ENCODE data around the gene RBL2.
"Not testable (repeated sequence)": the region's sequence is repeated elsewhere in the genome, so short reads cannot be mapped to it uniquely, and the experiment has no call there.

RBL2 gene

GRCh38 chr16:53417011-53417410, 17.3 kb upstream of the RBL2 start:
- no peak for DNase-seq (ENCODE audit: extremely low read depth, low read depth)
- no peak overlapping the region for H3K4me3 ChIP-seq (replicated peaks; ENCODE audit: low read depth, low read length)
- no peak for TF ChIP-seq CTCF (IDR thresholded peaks at IDR 0.05; ENCODE audit: low read depth, low read length, missing control alignments)

- TF ChIP-seq CTCF (IDR thresholded peaks at IDR 0.05; ENCODE audit: low read depth, low read length, missing control alignments) = no peak
- DNase-seq (ENCODE audit: extremely low read depth, low read depth) = no peak
- H3K4me3 ChIP-seq (replicated peaks; ENCODE audit: low read depth, low read length) = no peak overlapping the region
Observed at GRCh38 chr16:53417976-53418375, 16.3 kb upstream of the RBL2 start.

- not testable (repeated sequence) for DNase-seq (ENCODE audit: extremely low read depth, low read depth); H3K4me3 ChIP-seq (replicated peaks; ENCODE audit: low read depth, low read length)
Observed at GRCh38 chr16:53419383-53419709, 14.9 kb upstream of the RBL2 start.

GRCh38 chr16:53421248-53421647, 13.0 kb upstream of the RBL2 start:
- TF ChIP-seq CTCF (IDR thresholded peaks at IDR 0.05; ENCODE audit: low read depth, low read length, missing control alignments) = peak; percentile 6
- no peak overlapping the region for H3K4me3 ChIP-seq (replicated peaks; ENCODE audit: low read depth, low read length)
- no peak for DNase-seq (ENCODE audit: extremely low read depth, low read depth)

- not testable (repeated sequence) for H3K4me3 ChIP-seq (replicated peaks; ENCODE audit: low read depth, low read length); DNase-seq (ENCODE audit: extremely low read depth, low read depth)
Observed at GRCh38 chr16:53423968-53424367, 10.3 kb upstream of the RBL2 start.

- DNase-seq (ENCODE audit: extremely low read depth, low read depth) = no peak
Observed at GRCh38 chr16:53428681-53429080, 5.6 kb upstream of the RBL2 start.

GRCh38 chr16:53429221-53429943, 4.9 kb upstream of the RBL2 start:
- H3K4me3 ChIP-seq (replicated peaks; ENCODE audit: low read depth, low read length) = no peak overlapping the region
- no peak for TF ChIP-seq CTCF (IDR thresholded peaks at IDR 0.05; ENCODE audit: low read depth, low read length, missing control alignments)
- DNase-seq (ENCODE audit: extremely low read depth, low read depth) = no peak

More at GRCh38 chr16:53428681-53429080, 5.6 kb upstream of the RBL2 start:
- no peak for TF ChIP-seq CTCF (IDR thresholded peaks at IDR 0.05; ENCODE audit: low read depth, low read length, missing control alignments)
- H3K4me3 ChIP-seq (replicated peaks; ENCODE audit: low read depth, low read length) = no peak overlapping the region

- no peak for TF ChIP-seq CTCF (IDR thresholded peaks at IDR 0.05; ENCODE audit: low read depth, low read length, missing control alignments)
- no peak overlapping the region for H3K4me3 ChIP-seq (replicated peaks; ENCODE audit: low read depth, low read length)
- DNase-seq (ENCODE audit: extremely low read depth, low read depth) = no peak
Observed at GRCh38 chr16:53430363-53430762, 3.9 kb upstream of the RBL2 start.
